Measurements from ENCODE around the gene MLX. TPM values are rescaled to one million over a fixed set of nuclear protein-coding genes. Genes with fewer than 3 reads are reported as not detected.

The MLX gene
- total RNA-seq, 1 donor from 2014 or later: 33.2 TPM

GRCh38 chr17:42590886-42591285, 24.0 kb downstream of the MLX start:
- H3K27me3 ChIP-seq (ENCODE audit: control insufficient read depth, insufficient read depth, low read length): no peaks in the 10 kb centered on the region
- no peak for FAIRE-seq
- no peak overlapping the region for H3K4me3 ChIP-seq (ENCODE audit: low read depth, low read length)
- DNase-seq (ENCODE audit: low read depth): no peak
- TF ChIP-seq CTCF (IDR thresholded peaks at IDR 0.05; ENCODE audit: insufficient read depth, low read length, severe bottlenecking): no peak
- H3K36me3 ChIP-seq (ENCODE audit: control insufficient read depth, insufficient read depth, low read length): peaks cover 5% of the 10 kb centered on the region

GRCh38 chr17:42591411-42591810, 24.5 kb downstream of the MLX start:
- no peak for FAIRE-seq
- H3K27me3 ChIP-seq (ENCODE audit: control insufficient read depth, insufficient read depth, low read length): no peaks in the 10 kb centered on the region
- peaks cover 3% of the 10 kb centered on the region for H3K36me3 ChIP-seq (ENCODE audit: control insufficient read depth, insufficient read depth, low read length)
- H3K4me3 ChIP-seq (ENCODE audit: low read depth, low read length): no peak overlapping the region
- TF ChIP-seq CTCF (IDR thresholded peaks at IDR 0.05; ENCODE audit: insufficient read depth, low read length, severe bottlenecking): no peak
- no peak for DNase-seq (ENCODE audit: low read depth)

DNA sequence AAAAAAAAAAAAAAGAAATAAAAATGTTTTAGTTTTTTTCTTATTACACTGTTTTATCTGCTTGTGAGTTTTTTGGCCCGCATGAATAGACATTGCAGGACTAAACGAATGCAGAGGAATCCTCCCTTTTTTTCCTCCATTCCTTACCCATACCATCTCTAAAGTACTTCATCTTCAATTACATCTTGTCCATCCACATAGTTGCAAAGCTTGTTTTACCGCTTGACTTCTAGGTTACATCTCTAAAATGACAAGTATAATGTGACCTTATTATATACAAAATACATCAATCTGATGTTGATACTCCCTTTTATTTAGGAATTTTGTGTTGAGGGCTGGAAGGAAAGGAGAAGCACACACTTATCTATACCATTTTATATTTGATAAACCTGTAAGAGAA, 29.5 kb downstream of the MLX start:
- DNase-seq (ENCODE audit: low read depth): no peak
- no peak overlapping the region for H3K4me3 ChIP-seq (ENCODE audit: low read depth, low read length)
- FAIRE-seq: no peak
- TF ChIP-seq CTCF (IDR thresholded peaks at IDR 0.05; ENCODE audit: insufficient read depth, low read length, severe bottlenecking): no peak
- no peaks in the 10 kb centered on the region for H3K27me3 ChIP-seq (ENCODE audit: control insufficient read depth, insufficient read depth, low read length)
- peaks cover 3% of the 10 kb centered on the region for H3K36me3 ChIP-seq (ENCODE audit: control insufficient read depth, insufficient read depth, low read length)

DNA sequence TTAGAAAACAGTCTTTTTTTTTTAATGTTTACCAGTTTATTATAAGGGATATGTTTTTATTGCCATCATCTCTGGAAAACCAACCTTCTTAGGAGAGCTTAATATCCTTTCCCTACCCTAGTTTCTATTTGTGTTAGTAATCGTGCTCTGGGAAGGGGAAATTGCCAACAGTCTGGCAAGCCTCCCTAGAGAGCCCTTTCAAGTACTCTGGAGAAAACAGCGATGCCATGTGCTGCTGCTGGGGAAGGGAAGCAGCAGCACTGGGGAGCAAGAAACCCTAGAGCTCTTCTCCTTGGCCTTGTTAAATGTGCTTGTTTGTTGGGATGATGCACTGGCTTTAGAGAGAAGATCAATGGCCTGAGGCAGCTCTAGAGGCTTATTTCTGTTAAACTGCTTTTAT, 32.0 kb downstream of the MLX start:
- DNase-seq (ENCODE audit: low read depth) (no peak), FAIRE-seq (no peak)
- TF ChIP-seq CTCF (IDR thresholded peaks at IDR 0.05; ENCODE audit: insufficient read depth, low read length, severe bottlenecking): no peak
- no peak overlapping the region for H3K4me3 ChIP-seq (ENCODE audit: low read depth, low read length)
- peaks cover 3% of the 10 kb centered on the region for H3K36me3 ChIP-seq (ENCODE audit: control insufficient read depth, insufficient read depth, low read length)
- no peaks in the 10 kb centered on the region for H3K27me3 ChIP-seq (ENCODE audit: control insufficient read depth, insufficient read depth, low read length)

GRCh38 chr17:42603318-42603717, 36.4 kb downstream of the MLX start:
- no peak for DNase-seq (ENCODE audit: low read depth)
- no peak for TF ChIP-seq CTCF (IDR thresholded peaks at IDR 0.05; ENCODE audit: insufficient read depth, low read length, severe bottlenecking)
- Histone ChIP-seq H3K36me3 (ENCODE audit: control insufficient read depth, insufficient read depth, low read length) (peaks cover 3% of the 10 kb centered on the region), H3K27me3 (ENCODE audit: control insufficient read depth, insufficient read depth, low read length) (no peaks in the 10 kb centered on the region), H3K4me3 (ENCODE audit: low read depth, low read length) (no peak overlapping the region)
- FAIRE-seq: no peak

GRCh38 chr17:42607769-42608168, 40.9 kb downstream of the MLX start:
- no peaks in the 10 kb centered on the region for H3K27me3 ChIP-seq (ENCODE audit: control insufficient read depth, insufficient read depth, low read length)
- no peak for TF ChIP-seq CTCF (IDR thresholded peaks at IDR 0.05; ENCODE audit: insufficient read depth, low read length, severe bottlenecking)
- peak overlapping the region; percentile 72 for H3K4me3 ChIP-seq (ENCODE audit: low read depth, low read length)
- FAIRE-seq (no peak), DNase-seq (ENCODE audit: low read depth) (no peak)
- H3K36me3 ChIP-seq (ENCODE audit: control insufficient read depth, insufficient read depth, low read length): peaks cover 6% of the 10 kb centered on the region
